ENCODE results near the gene ACIN1.
"Not testable (repeated sequence)": the region's sequence is repeated elsewhere in the genome, so short reads cannot be mapped to it uniquely, and the experiment has no call there.

The ACIN1 gene

DNA sequence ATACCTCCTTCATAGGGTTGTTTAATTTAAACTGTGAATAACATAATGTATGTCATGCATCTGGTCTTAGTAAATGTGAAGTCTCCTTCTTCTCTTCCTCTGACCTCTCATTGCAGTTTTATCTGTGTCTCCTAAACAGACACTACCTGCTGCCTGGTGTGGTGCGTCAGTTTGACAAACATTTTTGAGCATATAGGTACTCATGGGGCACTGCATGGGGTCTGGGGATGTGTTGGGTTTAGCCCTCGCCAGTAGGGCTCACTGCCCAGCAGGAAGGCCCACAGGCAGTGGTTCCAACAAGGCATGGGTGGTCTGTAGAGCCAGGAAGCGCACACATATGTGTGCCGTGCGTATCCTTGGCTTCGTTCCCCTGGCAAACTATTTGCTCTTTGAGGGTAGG lies 27.1 kb upstream of the ACIN1 start:
- no peak for DNase-seq (ENCODE audit: low read depth in 2 of 2)

DNA sequence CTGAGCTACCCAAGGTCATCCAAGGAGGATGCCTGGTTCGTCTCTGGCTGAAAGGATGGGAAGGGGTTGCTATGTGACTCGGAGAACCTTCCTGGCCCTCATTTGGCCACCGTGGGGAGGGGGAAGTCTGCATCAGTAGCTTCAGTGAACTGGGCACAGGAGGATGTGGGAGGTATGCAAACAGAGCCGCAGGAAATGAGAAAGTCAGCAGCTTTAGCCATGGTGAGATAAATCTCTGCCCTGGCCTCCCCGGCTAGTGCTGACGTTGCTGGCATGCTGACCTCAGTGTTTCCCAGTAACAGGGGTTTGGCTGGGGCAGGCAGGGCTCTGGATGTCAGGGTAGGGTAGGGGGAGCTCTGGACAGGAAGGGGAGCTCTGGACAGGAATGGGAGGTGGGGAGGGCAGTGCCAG lies 26.4 kb upstream of the ACIN1 start:
- no peak for DNase-seq (ENCODE audit: low read depth in 2 of 2)

DNA sequence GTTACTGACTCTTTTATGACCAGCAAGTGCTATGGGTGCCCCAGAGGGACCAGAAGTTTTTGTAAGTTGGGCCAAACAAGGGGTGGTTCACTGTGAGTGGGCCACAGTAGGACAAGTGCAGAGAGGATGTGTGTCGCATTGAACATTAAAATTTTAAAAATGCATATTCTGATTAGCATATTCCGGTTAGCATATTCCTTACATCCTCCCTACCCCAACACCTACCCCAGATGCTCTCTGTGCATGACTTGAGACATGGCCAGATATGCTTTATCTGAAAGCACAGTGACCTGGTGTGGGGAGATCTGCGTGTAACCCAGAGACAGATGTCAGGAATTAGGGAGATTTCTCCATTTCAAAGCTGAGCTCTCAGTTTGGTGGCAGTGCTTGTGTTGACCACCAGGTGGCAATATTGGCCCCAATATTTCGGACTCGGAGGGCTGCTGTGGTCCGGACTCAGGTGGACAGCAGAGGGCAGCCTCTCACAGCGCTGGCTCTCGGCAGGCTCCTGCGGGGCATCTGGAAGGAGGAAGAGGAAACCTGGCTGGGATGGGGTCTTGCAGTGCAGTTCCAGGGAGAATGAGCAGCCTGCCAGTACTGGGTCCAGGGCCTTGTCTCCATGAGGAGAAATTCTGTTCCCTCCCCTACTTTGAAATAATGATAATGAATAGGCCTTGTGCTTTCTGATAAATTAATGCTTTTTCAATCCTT lies 25.8 kb upstream of the ACIN1 start:
- peak; percentile 46 to 53 for DNase-seq (ENCODE audit: low read depth in 2 of 2)

DNA sequence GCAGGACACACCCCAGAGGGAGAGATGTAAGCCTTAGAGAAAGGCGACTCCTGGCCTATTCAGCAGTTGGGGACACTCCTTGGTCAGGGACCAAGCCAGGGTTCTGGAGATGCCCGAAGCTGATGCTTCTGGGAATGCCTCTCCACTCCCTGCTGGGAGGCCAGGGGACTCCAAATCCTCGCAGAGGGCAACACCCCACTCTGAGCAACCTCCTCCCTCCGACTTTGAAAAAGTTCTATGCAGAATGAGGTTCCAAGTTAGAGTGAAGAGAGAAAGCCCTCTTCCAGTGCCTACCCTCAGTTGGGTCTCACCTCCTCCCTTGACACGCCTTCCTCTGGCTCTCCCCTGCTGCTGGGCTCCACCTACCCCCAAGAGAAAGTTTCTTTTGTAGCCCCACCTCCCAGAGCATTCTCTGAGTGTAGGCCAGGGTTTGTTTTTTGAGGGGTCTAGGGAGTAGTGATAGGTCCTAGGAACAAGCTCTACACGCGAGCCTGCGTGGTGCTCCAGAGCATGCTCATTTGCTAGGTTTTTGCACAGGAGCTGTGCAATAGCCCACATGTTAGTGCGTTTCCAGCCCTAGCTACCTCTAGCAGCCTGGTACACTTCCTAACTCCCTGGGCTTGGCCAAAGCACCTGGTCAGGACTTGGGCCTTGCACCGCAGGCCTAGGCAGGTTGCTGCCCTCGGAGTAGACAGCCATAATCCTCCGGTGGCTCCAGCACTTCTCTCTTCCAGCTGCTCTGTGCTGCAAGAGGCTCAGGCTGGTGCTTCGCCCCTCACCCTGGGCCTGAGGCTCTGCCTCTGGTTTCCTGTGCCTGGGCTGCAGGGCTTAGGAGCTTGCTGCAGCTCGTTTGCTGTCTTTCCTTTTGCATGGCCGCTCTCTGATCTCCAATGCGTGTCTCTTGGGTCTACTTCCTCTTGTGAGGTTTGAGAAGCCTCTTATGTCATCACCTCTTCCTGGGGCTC lies 24.7 kb upstream of the ACIN1 start:
- no peak for DNase-seq (ENCODE audit: low read depth in 2 of 2)

DNA sequence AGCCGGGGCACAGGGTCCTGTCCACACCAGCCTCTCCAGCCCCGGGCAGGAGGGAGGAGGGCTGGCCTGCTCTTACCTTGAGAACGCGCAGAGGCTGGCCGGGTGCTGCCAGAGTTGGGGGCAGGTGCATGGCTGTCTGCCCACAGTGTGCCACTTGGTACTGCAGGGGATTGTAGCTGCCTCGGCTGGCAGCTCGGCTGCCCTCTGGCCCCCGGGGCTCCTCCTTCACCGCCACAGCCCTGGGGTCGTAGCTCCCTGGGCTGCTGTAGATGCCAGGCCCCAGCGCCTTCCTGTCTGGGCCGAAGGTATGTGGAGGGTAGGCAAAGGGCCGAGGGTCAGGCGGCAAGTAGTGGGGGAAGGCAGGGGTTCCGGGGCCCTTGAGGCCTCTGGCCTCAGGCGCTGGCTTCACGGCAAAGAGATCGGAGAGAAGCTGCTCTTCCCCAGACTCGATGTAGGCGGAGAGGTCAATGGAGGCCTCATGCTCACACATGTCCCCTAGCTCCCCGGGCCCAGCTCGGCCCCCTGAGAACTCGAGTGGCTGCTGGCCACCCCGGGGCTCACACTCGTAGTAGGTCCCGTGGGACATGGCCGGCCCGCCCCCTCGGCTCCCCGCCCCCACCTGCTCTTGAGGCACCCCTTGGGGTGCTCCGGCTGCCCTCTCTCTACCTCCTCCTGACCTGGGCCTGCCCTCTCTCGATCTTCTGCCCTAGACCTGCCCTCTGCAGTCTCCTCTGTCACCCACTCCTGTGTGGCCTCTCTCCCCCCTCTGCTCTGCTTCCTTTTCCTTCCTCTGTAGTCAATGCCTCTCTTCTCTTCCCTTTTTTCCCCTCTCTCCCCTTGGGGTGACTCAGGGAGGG lies 23.8 kb upstream of the ACIN1 start, which contains the start of gene CEBPE:
TSS of gene CEBPE (minus strand) at position 750 of the 857 bp plus-strand sequence. CDS start at position 586, 164 bp downstream.
- no peak for DNase-seq (ENCODE audit: low read depth in 2 of 2)

DNA sequence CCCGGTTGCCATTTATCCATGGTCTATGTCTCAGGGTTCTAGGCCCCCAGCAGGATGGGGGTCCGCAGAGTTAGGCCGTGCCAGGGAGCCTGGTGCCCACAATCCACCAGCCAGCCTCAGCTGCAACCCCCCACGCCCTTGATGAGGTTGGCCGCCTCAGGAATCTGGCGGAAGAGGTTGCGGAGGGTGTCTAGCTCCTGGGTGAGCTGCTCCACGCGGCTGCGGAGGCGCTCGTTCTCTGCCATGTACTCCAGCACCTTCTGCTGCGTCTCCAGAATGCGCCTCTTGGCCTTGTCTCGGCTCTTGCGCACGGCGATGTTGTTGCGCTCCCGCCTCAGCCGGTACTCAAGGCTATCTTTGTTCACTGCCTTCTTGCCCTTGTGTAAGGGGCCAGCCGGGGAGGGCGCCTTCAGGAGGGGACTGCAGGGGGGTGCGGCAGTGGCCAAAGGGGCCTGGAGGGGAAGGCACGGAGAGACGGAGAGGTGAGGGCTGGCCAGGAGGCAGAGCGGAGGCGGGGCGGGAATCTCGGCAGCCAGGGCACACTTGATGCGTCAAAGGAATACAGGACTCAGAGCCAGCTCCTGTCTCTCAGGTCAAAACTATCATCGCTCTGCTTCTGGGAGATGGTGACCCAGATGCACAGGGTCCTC lies 22.6 kb upstream of the ACIN1 start:
- DNase-seq (ENCODE audit: low read depth in 2 of 2), result no peak

DNA sequence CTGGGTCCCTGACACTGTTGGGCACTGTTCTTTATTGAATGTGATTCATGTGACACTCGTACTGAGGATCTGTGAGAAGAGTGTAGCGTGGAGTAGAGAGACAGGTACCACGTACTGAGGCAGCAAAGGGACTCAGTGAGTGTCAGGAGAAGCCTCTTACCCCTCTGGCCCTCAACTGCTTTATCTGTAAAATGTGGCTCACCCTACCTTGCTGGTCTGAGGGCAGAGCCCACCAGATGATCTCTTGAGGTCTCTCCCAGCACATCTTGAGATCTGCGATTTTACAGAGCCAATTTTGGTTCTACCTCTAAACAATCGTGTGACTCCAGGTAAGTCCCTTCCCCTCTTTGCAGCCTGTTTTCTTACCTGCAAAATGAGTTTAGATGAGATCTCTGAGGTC lies 21.0 kb upstream of the ACIN1 start:
- DNase-seq (ENCODE audit: low read depth in 2 of 2), result no peak

DNA sequence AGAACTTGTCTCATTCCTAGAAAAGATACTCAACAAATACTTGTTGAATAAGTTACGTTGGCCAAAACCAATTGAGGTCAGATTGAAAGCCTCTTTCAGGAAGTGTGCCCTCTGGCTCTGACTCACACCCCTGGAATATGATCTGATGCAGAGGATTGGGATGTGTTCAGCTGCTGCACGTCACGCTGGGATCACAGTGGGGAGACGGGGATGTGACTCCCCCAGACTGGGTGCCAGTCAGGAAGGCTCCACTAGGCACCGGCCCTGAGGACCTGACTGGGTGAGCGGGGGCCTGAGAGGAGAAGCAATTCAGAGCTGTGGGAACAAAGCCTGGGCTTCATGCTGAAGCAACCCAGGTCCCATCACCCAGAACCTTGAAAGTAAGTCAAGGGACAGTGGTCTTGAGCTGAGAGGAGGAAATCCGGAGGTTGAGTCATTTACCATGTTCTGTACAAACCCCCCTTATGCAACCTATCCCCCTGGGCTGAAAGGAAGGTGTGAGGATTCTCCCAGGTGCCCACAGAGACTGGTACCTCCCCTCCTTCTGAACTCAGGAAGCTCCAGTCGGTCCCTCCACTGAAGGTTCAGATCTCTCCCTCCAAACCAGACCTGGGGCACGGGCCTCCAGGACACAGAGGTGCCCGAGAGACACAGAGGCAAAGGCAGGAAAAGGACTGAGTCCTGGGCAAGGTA lies 20.2 kb upstream of the ACIN1 start:
- DNase-seq (ENCODE audit: low read depth in 2 of 2), result no peak

DNA sequence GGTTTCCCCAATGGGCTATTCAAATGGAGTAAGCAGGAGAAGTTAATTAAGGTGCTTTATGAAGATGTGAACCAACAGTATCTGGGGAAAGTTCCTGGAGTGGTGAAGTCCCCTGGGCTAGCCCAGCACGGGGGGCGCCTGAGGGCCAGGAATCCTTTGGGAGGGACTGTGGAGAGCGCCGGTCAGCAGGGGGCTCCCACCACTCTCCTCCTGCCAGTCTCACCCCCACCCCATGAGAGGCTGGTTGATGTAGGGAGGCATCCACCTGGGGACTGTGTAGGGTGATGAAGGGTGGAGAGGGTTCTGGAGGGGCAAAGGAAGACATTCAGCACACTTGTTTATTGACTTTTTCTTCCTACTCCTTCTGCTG lies 19.7 kb upstream of the ACIN1 start:
- no peak for DNase-seq (ENCODE audit: low read depth in 2 of 2)

DNA sequence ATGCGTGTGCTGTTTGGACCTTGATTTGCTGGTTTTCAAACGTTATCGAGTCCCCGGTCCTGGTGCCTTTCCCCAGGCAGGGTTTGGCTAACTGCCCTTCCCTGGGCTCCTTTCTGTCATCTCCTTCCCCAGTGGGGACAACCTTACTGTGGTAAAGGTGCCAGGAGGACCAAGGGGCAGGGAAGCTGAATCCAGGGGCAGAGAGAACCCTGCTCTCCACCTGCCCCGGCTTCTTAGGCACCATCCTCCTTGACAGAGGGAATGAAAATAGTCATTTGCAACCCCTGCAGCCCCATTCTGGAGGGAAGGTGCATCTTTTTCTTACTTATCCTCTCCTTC lies 19.2 kb upstream of the ACIN1 start:
- DNase-seq (ENCODE audit: low read depth in 2 of 2), result no peak

DNA sequence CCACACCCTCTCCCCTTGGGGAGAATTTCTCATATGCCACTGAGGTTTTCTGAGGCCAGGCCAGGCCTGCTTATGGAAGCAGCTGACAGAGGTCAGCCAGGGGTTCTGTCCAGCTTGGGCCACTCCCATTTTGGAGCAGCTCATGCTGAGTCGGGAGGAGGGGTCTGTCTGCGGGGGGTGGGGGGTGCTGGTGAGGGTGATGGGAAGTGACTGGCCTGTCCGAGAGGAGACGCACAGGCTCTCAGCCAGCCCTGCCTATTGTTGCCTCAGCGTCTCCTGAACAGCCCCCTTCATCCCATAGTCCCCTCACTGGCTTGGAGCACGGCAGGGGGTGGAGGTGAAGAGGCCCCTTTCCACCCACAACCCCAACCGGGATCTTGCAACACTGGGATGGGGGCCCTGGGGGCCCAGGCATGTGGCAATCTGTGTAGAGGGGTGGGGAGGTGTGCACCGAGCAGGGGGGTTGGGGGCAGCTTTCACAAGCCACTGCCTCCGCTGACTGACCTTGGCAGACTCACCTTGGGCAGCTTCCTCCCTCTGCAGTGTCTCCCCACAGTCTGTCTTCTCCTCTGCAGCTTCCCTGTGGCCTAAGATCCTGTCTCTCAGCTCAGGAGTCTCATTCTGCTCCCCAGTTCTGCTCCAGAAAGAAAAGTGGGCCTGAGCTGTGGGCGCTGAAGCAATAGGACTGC lies 18.6 kb upstream of the ACIN1 start:
- DNase-seq (ENCODE audit: low read depth in 2 of 2), result no peak

DNA sequence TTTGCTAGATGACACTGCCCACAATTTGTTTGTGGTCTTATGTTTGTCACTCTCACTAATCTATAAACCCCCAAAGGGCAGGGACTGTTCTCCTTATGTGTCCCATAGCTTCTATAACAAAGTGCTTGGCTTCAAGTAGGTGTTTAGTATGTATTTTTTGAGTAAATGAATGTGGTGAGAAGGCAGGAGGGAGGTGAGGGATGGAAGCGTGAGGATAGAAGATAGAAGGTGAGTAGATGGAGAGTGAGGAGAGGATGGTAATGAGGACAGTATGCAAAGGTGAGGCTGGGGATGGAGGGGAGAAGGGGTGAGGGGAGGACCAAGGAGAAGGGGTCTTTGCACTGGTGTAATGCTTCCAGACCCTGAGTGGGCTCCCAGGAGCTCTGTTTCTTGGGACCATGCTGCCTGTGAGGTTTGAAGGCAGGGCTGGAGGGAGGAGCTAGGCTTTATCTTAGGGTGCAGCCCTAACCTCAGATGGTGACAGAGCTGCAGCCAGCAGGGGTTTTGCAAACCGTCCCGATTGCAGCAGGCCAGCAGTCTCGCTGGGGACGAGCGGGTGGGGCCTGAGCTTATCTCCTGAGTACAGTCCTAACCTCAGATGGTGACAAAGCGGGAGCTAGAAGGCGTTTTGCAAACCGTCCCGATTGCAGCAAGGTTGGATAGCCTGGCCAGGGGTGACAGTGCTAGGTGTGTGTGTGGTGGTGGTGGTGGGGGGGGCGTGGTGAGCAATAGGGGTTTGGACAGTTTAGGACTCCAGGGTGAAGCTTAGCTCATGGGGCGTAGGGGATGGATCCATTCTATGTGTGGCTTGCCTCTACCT lies 17.6 kb upstream of the ACIN1 start:
- no peak for DNase-seq (ENCODE audit: low read depth in 2 of 2)

DNA sequence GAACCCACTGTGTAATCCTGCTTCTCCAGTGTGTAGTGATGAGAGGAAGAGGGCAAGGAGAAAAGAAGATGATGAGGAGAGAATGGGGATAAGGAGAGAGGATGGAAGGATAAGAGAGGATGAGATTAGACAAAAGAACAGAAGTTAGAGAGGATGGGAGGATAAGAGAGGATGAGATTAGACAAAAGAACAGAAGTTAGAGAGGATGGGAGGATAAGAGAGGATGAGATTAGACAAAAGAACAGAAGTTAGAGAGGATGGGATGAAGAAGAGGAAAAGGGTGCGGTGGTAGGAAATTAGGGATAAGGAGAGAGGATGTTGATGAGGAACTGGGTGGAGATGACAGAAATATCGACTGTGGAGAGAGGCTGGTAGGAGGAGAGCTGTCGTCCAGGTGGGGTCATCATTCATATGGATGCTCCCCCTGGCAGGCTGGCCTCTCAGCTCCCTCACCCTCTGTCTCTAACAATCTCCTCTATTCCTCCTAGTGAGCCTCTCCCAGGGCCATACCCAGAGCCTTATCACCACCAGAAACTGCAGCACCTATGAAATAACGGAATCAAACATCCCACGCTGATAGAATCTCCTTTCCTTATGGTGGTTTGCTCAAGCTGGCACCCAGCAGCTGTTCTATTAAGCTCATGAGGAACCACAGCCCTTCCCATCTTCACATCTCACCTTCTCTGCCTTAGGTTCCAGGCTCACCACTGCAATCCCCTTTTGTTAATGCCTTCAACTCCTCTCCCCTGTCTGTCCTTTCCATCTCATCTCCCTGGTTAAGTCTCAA lies 15.8 kb upstream of the ACIN1 start:
- no peak for DNase-seq (ENCODE audit: low read depth in 2 of 2)

DNA sequence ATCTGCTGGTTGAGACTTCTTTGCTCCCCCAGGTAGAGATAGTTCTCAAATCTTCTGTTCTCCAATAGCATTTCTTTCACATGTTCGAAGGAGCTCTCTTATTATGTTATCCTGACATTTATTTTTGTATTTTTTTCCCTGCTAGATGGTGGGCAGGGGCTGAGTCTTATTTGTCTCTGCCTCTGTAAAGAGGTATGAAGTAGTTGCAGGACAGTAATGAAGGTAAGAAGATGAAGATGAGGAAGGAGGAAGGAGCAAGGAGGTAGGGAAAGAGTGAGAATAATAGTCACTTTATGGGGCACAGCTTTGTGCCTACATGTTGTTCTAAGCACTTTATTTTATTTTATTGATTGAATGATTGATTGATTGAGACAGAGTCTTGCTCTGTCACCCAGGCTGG lies 14.8 kb upstream of the ACIN1 start:
- DNase-seq (ENCODE audit: low read depth in 2 of 2), result no peak

DNA sequence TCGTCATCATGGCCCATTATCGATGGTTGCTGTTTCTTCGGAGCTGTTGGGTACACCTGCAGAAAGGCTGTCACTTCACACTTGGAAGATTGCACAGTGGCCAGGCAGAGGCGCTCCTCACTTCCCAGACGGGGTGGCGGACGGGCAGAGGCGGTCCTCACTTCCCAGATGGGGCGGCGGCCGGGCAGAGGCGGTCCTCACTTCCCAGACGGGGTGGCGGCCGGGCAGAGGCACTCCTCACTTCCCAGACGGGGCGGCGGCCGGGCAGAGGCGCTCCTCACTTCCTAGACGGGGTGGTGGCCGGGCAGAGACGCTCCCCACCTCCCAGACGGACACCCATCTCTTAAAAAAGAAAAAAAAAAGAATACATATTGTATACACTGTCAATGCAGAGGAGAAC lies 13.2 kb upstream of the ACIN1 start:
- DNase-seq (ENCODE audit: low read depth in 2 of 2), result not testable (repeated sequence)

DNA sequence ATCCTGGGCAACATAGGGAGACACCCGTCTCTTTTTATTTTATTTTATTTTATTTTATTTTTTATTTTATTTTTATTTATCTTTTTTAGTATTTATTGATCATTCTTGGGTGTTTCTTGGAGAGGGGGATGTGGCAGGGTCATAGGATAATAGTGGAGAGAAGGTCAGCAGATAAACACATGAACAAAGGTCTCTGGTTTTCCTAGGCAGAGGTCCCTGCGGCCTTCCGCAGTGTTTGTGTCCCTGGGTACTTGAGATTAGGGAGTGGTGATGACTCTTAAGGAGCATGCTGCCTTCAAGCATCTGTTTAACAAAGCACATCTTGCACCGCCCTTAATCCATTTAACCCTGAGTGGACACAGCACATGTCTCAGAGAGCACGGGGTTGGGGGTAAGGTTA lies 12.7 kb upstream of the ACIN1 start:
- not testable (repeated sequence) for DNase-seq (ENCODE audit: low read depth in 2 of 2)

DNA sequence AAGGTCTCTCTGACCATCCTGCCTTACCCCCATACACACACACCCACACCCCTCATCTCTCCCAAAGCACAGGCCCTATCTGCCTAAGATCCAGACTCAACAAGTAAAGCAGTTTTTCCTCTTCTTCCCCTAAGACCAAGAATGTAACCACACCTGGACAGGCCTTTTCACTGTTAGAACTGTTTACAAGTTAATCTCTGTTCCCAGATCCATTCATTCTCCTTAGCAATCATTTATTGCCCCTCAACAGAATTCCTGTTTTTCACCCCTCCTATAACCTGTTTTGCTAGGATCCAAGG lies 11.8 kb upstream of the ACIN1 start:
- no peak for DNase-seq (ENCODE audit: low read depth in 2 of 2)

DNA sequence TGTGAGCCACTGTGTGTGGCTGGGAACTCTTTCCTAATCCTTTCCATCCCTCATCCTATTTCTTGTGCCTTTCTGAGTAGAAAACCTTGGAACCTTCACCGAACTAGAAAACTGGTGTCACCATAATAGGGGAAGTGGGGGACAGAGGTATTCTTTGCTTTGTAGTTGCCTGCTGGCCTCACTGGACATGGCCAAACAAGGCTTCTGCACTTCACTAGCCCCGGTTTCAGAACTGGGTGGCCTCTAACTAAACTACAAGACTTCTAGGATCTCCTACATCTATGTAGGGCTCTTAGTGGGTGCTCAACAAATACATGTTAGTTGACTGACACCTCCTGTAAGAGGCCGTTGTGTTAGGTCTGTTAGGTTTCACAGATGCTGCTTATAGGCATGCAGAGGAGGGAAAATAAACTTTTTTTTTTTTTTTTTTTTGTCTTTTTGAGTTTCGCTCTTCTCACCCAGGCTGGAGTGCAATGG lies 10.4 kb upstream of the ACIN1 start:
- DNase-seq (ENCODE audit: low read depth in 2 of 2), result no peak
